CD4-positive, alpha-beta T cell (primary cell): ENCODE measurements around the gene CTNNA2. TPM values are rescaled to one million over a fixed set of nuclear protein-coding genes. Genes with fewer than 3 reads are reported as not detected.

Source experiments
- ATAC-seq: fragments of 200-7000 bp; cut with Tn5 transposase; one replicate; pipeline ENCODE4 v1.10.0; 2022; ENCODE audit warnings: mild to moderate bottlenecking; ENCODE audit not compliant: poor library complexity
- CTCF ChIA-PET: fragments of 350-600 bp; sonication (Branson Sonifier 250); formaldehyde crosslinking; loops from one replicate; lab custom pipeline; 2021; ENCODE audit warnings: antibody characterized with exemption, inconsistent platforms; lab: Charles Lee
- POLR2A ChIA-PET: fragments of 350-600 bp; sonication (Branson Sonifier 250); formaldehyde crosslinking; loops from one replicate; lab custom pipeline; 2021; ENCODE audit warnings: antibody characterized with exemption, inconsistent platforms; lab: Charles Lee
- DNase-seq, 14 experiments: peaks; one replicate each; pipeline ENCODE4 v3.0.0-alpha.2; 2013 to 2020; ENCODE audit warnings: mixed read lengths in 2 of 14
- H3K27ac ChIP-seq, 2 donors: one replicate each; pipeline versions ENCODE4 v1.5.1 to v1.7.0; 2013; ENCODE audit warnings: low read length in 2 of 2, low read depth in 1 of 2, mild to moderate bottlenecking in 1 of 2
- H3K27me3 ChIP-seq, 2 experiments: 1 replicate in 1 of 2; 2 replicates in 1 of 2; pipeline versions ENCODE4 v1.6.1 to v1.7.0; 2013; ENCODE audit warnings: low read length in 2 of 2, control low read depth in 1 of 2, mild to moderate bottlenecking in 1 of 2, moderate library complexity in 1 of 2; ENCODE audit not compliant: insufficient read depth in 2 of 2, control insufficient read depth in 1 of 2
- H3K36me3 ChIP-seq: one replicate; pipeline ENCODE4 v1.6.1; 2013; ENCODE audit warnings: low read length, control low read depth; ENCODE audit not compliant: insufficient read depth
- H3K4me1 ChIP-seq: one replicate; pipeline ENCODE4 v1.6.1; 2013; ENCODE audit warnings: low read length, control low read depth; ENCODE audit not compliant: insufficient read depth
- H3K4me3 ChIP-seq: one replicate; pipeline ENCODE4 v1.5.1; 2013; ENCODE audit warnings: mild to moderate bottlenecking, low read length, moderate library complexity
- H3K9me3 ChIP-seq, 2 experiments: 1 replicate in 1 of 2; 2 replicates in 1 of 2; pipeline versions ENCODE4 v1.6.1 to v1.7.0; 2013; ENCODE audit warnings: low read length in 2 of 2, mild to moderate bottlenecking in 2 of 2, control low read depth in 1 of 2, moderate library complexity in 1 of 2; ENCODE audit not compliant: control insufficient read depth in 1 of 2, insufficient read depth in 1 of 2
- H3K27ac Mint-ChIP-seq: one replicate; pipeline ENCODE4 v1.8.0; 2020; ENCODE audit warnings: mixed read lengths
- H3K27me3 Mint-ChIP-seq: one replicate; pipeline ENCODE4 v1.8.0; 2021; ENCODE audit warnings: mixed read lengths
- H3K36me3 Mint-ChIP-seq: one replicate; pipeline ENCODE4 v1.8.0; 2021; ENCODE audit warnings: low read depth, mixed read lengths
- H3K4me1 Mint-ChIP-seq: one replicate; pipeline ENCODE4 v1.8.0; 2021; ENCODE audit warnings: low read depth, mixed read lengths
- H3K4me3 Mint-ChIP-seq: one replicate; pipeline ENCODE4 v1.8.0; 2020; ENCODE audit warnings: mild to moderate bottlenecking, mixed read lengths
- H3K9me3 Mint-ChIP-seq: one replicate; pipeline ENCODE4 v1.8.0; 2020; ENCODE audit warnings: mixed read lengths
- intact Hi-C, 2 experiments: fragments of 100-400 bp; cut with DNase I in 1 of 2; cut with micrococcal nuclease in 1 of 2; formaldehyde crosslinking; loops; one replicate each; pipeline versions ENCODE4 v1.15.1 to v1.9.0; 2023 to 2025; cut with DNase I, micrococcal nuclease
- total RNA-seq, 174 experiments: library from RNA in 2 of 174; stranded (reverse) in 2 of 174; gene quantifications; one replicate each; pipeline ENCODE4 v1.2.3 and lab custom pipeline; 2021 to 2026
- TF ChIP-seq, protein P1 (sequence below): fragments of 200-600 bp; IDR thresholded peaks from one replicate; pipeline ENCODE4 v1.8.0; 2022; ENCODE audit warnings: antibody characterized with exemption, mild to moderate bottlenecking

CTNNA2 gene
- total RNA-seq, 2 experiments from 2014 or later: not detected

DNA sequence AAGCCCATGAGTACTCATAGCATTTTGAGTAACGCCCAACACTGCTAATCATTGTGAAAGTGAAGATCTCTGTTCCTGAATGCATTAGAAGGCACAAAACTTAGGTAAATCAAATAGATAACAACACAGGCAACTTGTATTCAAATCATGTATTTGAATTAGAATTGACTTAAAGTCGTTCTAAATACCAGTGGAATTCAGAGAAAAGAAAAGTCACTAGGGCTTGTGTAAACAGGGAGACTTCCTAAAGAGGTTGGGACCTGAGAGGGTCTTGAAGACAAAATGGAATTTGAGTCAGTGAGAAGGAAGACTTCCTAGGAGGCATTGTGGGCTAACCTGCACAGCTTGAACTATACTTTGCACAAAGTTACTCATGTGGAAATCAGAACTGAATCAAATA is 127.2 kb downstream of the CTNNA2 start:
- no peak overlapping the region for H3K4me3 ChIP-seq
- H3K4me1 Mint-ChIP-seq: no peaks in the 10 kb centered on the region
- H3K27me3 Mint-ChIP-seq: no peaks in the 10 kb centered on the region
- H3K9me3 ChIP-seq: peaks cover 6 to 24% of the 10 kb centered on the region in 2 experiments
- no peaks in the 10 kb centered on the region for H3K36me3 Mint-ChIP-seq
- POLR2A ChIA-PET: no interaction called here
- H3K36me3 ChIP-seq: no peaks in the 10 kb centered on the region
- peaks cover 14% of the 10 kb centered on the region for H3K9me3 Mint-ChIP-seq
- H3K4me1 ChIP-seq: no peaks in the 10 kb centered on the region
- DNase-seq (no peak), ATAC-seq (no peak)
- CTCF ChIA-PET: no interaction called here
- no peak overlapping the region for H3K27ac ChIP-seq
- intact Hi-C loops: no loop called here
- no peak overlapping the region for H3K4me3 Mint-ChIP-seq
- H3K27ac Mint-ChIP-seq: no peak overlapping the region
- TF ChIP-seq, protein P1, sequence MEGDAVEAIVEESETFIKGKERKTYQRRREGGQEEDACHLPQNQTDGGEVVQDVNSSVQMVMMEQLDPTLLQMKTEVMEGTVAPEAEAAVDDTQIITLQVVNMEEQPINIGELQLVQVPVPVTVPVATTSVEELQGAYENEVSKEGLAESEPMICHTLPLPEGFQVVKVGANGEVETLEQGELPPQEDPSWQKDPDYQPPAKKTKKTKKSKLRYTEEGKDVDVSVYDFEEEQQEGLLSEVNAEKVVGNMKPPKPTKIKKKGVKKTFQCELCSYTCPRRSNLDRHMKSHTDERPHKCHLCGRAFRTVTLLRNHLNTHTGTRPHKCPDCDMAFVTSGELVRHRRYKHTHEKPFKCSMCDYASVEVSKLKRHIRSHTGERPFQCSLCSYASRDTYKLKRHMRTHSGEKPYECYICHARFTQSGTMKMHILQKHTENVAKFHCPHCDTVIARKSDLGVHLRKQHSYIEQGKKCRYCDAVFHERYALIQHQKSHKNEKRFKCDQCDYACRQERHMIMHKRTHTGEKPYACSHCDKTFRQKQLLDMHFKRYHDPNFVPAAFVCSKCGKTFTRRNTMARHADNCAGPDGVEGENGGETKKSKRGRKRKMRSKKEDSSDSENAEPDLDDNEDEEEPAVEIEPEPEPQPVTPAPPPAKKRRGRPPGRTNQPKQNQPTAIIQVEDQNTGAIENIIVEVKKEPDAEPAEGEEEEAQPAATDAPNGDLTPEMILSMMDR: no peak
- no peaks in the 10 kb centered on the region for H3K27me3 ChIP-seq

DNA sequence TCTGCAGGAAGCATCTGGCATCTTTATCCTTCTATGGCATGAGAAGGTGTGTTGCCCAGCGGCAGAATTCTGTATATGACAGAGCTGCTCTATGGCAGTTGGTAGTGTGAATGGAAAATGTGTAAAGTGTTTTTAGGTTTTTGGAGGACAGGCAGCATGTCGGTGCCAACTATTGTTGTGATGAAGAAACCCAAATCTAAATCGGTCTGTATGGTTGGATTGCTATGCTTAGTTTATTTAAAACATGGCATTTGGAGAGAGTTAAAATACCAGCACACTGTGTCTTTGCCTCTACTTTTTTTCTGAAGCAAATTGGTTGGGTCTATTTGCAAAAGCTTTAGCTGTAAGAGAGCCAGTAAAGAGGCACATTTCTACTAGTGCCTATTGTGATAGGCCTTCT is 136.7 kb downstream of the CTNNA2 start:
- intact Hi-C loops: no loop called here

DNA sequence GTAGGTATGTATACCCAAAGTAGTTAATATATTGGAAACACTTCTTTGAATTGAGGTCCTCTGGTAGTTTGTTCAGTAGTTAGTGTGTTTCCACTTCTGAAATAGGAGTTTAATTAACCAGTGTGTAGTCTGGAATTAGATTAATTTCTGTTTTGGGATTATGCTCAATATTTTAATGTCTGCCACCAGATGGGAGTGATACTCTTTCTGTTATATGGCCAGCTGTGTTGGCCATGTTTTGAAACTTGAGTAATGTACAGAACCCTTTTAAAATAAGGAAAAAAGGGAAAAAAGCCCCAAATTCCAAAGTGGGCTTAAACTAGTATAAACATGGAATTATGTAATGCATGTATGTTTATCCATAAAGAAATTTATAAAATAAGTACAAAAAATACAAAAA is 147.7 kb downstream of the CTNNA2 start:
- ATAC-seq (no peak), DNase-seq (no peak)
- no peaks in the 10 kb centered on the region for H3K36me3 ChIP-seq
- Mint-ChIP-seq H3K4me3 (no peak overlapping the region), H3K36me3 (no peaks in the 10 kb centered on the region), H3K9me3 (peaks cover 9% of the 10 kb centered on the region), H3K4me1 (no peaks in the 10 kb centered on the region), H3K27me3 (no peaks in the 10 kb centered on the region), H3K27ac (no peak overlapping the region)
- CTCF ChIA-PET: no interaction called here
- no peak overlapping the region for H3K4me3 ChIP-seq
- TF ChIP-seq, protein P1: no peak
- intact Hi-C loops: no loop called here
- no peaks in the 10 kb centered on the region for H3K4me1 ChIP-seq
- POLR2A ChIA-PET: no interaction called here
- no peaks in the 10 kb centered on the region for H3K9me3 ChIP-seq
- no peaks in the 10 kb centered on the region for H3K27me3 ChIP-seq
- H3K27ac ChIP-seq: no peak overlapping the region

More for the DNA sequence above, 136.7 kb downstream of the CTNNA2 start:
- H3K27ac ChIP-seq: no peak overlapping the region
- H3K4me1 Mint-ChIP-seq: no peaks in the 10 kb centered on the region
- no peaks in the 10 kb centered on the region for H3K36me3 Mint-ChIP-seq
- POLR2A ChIA-PET: no interaction called here
- H3K4me3 ChIP-seq: no peak overlapping the region
- H3K9me3 Mint-ChIP-seq: peaks cover 20% of the 10 kb centered on the region
- no peaks in the 10 kb centered on the region for H3K27me3 ChIP-seq
- DNase-seq (no peak), ATAC-seq (no peak)
- H3K4me3 Mint-ChIP-seq: no peak overlapping the region
- no peaks in the 10 kb centered on the region for H3K36me3 ChIP-seq
- TF ChIP-seq, protein P1: no peak
- H3K27me3 Mint-ChIP-seq: no peaks in the 10 kb centered on the region
- CTCF ChIA-PET: no interaction called here
- no peak overlapping the region for H3K27ac Mint-ChIP-seq
- H3K9me3 ChIP-seq: peaks cover 3 to 4% of the 10 kb centered on the region in 2 experiments
- H3K4me1 ChIP-seq: no peaks in the 10 kb centered on the region
